ES-I3 (cell line): Measurements from ENCODE around the gene NLRP12.
A peak's percentile ranks its signal among the peaks of the same experiment; 100 is the strongest.
"Not testable (repeated sequence)": the region's sequence is repeated elsewhere in the genome, so short reads cannot be mapped to it uniquely, and the experiment has no call there.

ENCODE experiments used
- H3K36me3 ChIP-seq: 2 replicates; pipeline ENCODE4 v1.6.1; 2013; ENCODE audit warnings: mild to moderate bottlenecking, low read length, control low read depth, moderate library complexity; ENCODE audit not compliant: insufficient read depth
- H3K4me1 ChIP-seq: 2 replicates; pipeline ENCODE4 v1.6.1; 2013; ENCODE audit warnings: mild to moderate bottlenecking, control low read depth, low read length; ENCODE audit not compliant: insufficient read depth
- H3K9ac ChIP-seq: 2 replicates; pipeline ENCODE4 v1.6.1; 2013; ENCODE audit warnings: low read depth, mild to moderate bottlenecking, low read length, moderate library complexity
- H3K9me3 ChIP-seq: 2 replicates; pipeline ENCODE4 v1.6.1; 2013; ENCODE audit warnings: mild to moderate bottlenecking, low read length, moderate library complexity; ENCODE audit not compliant: control insufficient read depth, insufficient read depth

The NLRP12 gene

GRCh38 chr19:53853707-53854106 lies 29.6 kb upstream of the NLRP12 start:
- H3K9ac ChIP-seq: no peak overlapping the region
- H3K9me3 ChIP-seq: no peaks in the 10 kb centered on the region
- peaks cover 3% of the 10 kb centered on the region; the same call in 1 of the 2 replicates for H3K4me1 ChIP-seq
- no peaks in the 10 kb centered on the region for H3K36me3 ChIP-seq

GRCh38 chr19:53849237-53849676 lies 25.1 kb upstream of the NLRP12 start:
- no peaks in the 10 kb centered on the region for H3K9me3 ChIP-seq
- no peaks in the 10 kb centered on the region for H3K4me1 ChIP-seq
- no peak overlapping the region for H3K9ac ChIP-seq
- no peaks in the 10 kb centered on the region for H3K36me3 ChIP-seq

- Histone ChIP-seq H3K9ac (no peak overlapping the region), H3K9me3 (no peaks in the 10 kb centered on the region), H3K4me1 (0 out of 2 replicates have a peak, but pooled peaks cover under 1% of the 10 kb centered on the region), H3K36me3 (no peaks in the 10 kb centered on the region)
Measured at GRCh38 chr19:53847555-53847954, 23.4 kb upstream of the NLRP12 start.

GRCh38 chr19:53844849-53845246 lies 20.7 kb upstream of the NLRP12 start:
- peaks cover 5% of the 10 kb centered on the region; the same call in 1 of the 2 replicates for H3K4me1 ChIP-seq
- H3K36me3 ChIP-seq: no peaks in the 10 kb centered on the region
- H3K9me3 ChIP-seq: no peaks in the 10 kb centered on the region
- H3K9ac ChIP-seq: no peak overlapping the region

GRCh38 chr19:53840914-53841313 lies 16.8 kb upstream of the NLRP12 start:
- H3K4me1 ChIP-seq, H3K9me3 ChIP-seq, H3K36me3 ChIP-seq, H3K9ac ChIP-seq: not testable (repeated sequence)

GRCh38 chr19:53840241-53840640 lies 16.1 kb upstream of the NLRP12 start:
- H3K4me1 ChIP-seq, H3K9me3 ChIP-seq, H3K36me3 ChIP-seq, H3K9ac ChIP-seq: not testable (repeated sequence)

- peak overlapping the region; percentile 41; the same call in 1 of the 2 replicates for H3K9ac ChIP-seq
- H3K4me1 ChIP-seq, H3K36me3 ChIP-seq, H3K9me3 ChIP-seq: not testable (repeated sequence)
Measured at GRCh38 chr19:53838446-53838845, 14.3 kb upstream of the NLRP12 start.

GRCh38 chr19:53832861-53833260 lies 8.7 kb upstream of the NLRP12 start:
- H3K4me1 ChIP-seq: peaks cover 23% of the 10 kb centered on the region
- not testable (repeated sequence) for H3K36me3 ChIP-seq, H3K9me3 ChIP-seq
- peak overlapping the region; percentile 76 for H3K9ac ChIP-seq

- Histone ChIP-seq H3K4me1 (peaks cover 21% of the 10 kb centered on the region), H3K9ac (no peak overlapping the region), H3K36me3 (peaks cover 8% of the 10 kb centered on the region; the same call in 1 of the 2 replicates), H3K9me3 (no peaks in the 10 kb centered on the region)
Measured at GRCh38 chr19:53828531-53828930, 4.4 kb upstream of the NLRP12 start.

GRCh38 chr19:53826876-53827275 lies 2.8 kb upstream of the NLRP12 start:
- Histone ChIP-seq H3K36me3 (no peaks in the 10 kb centered on the region; the same call in 1 of the 2 replicates), H3K4me1 (peaks cover 21% of the 10 kb centered on the region), H3K9ac (no peak overlapping the region), H3K9me3 (no peaks in the 10 kb centered on the region)

GRCh38 chr19:53823380-53824120 lies 564 bp downstream of the NLRP12 start:
- H3K9ac ChIP-seq: peak overlapping the region; percentile 2
- no peaks in the 10 kb centered on the region for H3K9me3 ChIP-seq
- peaks cover 4% of the 10 kb centered on the region; the same call in 1 of the 2 replicates for H3K4me1 ChIP-seq

GRCh38 chr19:53819861-53820260 lies 4.3 kb downstream of the NLRP12 start:
- no peaks in the 10 kb centered on the region for H3K9me3 ChIP-seq
- H3K9ac ChIP-seq: no peak overlapping the region
- peaks cover 2% of the 10 kb centered on the region; the same call in 1 of the 2 replicates for H3K36me3 ChIP-seq
- H3K4me1 ChIP-seq: peaks cover 4% of the 10 kb centered on the region; the same call in 1 of the 2 replicates

More at GRCh38 chr19:53823380-53824120, 564 bp downstream of the NLRP12 start:
- no peaks in the 10 kb centered on the region; the same call in 1 of the 2 replicates for H3K36me3 ChIP-seq

GRCh38 chr19:53818756-53819155 lies 5.4 kb downstream of the NLRP12 start:
- H3K36me3 ChIP-seq: peaks cover 2% of the 10 kb centered on the region; the same call in 1 of the 2 replicates
- no peak overlapping the region for H3K9ac ChIP-seq
- H3K9me3 ChIP-seq: no peaks in the 10 kb centered on the region
- H3K4me1 ChIP-seq: no peaks in the 10 kb centered on the region; the same call in 1 of the 2 replicates

GRCh38 chr19:53813996-53814395 lies 10.1 kb downstream of the NLRP12 start:
- Histone ChIP-seq H3K9me3 (no peaks in the 10 kb centered on the region), H3K36me3 (peaks cover 17% of the 10 kb centered on the region), H3K4me1 (no peaks in the 10 kb centered on the region), H3K9ac (no peak overlapping the region)

GRCh38 chr19:53812335-53812734 lies 11.8 kb downstream of the NLRP12 start:
- no peaks in the 10 kb centered on the region for H3K4me1 ChIP-seq
- H3K9me3 ChIP-seq: no peaks in the 10 kb centered on the region
- H3K9ac ChIP-seq: no peak overlapping the region
- peaks cover 17% of the 10 kb centered on the region for H3K36me3 ChIP-seq
